ENCODE data around the gene GCN1.

The GCN1 gene

DNA sequence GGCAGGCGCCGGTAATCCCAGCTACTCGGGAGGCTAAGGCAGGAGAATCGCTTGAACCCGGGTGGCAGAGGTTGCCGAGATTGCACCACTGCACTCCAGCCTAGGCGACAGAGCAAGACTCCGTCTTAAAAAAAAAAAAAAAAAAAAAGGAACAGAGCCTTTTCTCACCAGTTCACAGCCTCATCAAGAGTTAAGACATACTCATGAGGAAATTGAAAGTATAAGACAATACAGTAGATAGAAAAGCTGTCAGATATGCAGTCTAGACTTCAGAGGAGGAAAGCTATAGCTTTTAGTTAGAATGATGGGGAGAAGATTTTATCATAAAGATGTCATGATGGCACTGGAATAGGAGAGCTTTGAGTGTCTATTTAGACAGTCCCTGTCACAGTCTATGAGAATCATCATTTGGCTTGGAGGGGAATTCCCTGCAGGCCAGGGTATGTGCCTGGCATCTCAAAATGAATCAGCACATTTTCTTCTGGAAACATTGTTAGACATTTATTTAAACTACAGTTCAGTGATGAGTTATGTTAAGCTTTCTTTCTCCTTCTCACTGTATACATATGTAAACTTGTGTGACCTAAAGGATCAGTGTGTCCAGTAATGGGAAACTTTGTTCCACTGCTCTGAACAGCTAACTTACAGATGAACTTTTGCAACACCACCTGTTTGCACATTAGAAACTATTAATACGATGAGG is 75.1 kb downstream of the GCN1 start:
- TF ChIP-seq, protein P1, sequence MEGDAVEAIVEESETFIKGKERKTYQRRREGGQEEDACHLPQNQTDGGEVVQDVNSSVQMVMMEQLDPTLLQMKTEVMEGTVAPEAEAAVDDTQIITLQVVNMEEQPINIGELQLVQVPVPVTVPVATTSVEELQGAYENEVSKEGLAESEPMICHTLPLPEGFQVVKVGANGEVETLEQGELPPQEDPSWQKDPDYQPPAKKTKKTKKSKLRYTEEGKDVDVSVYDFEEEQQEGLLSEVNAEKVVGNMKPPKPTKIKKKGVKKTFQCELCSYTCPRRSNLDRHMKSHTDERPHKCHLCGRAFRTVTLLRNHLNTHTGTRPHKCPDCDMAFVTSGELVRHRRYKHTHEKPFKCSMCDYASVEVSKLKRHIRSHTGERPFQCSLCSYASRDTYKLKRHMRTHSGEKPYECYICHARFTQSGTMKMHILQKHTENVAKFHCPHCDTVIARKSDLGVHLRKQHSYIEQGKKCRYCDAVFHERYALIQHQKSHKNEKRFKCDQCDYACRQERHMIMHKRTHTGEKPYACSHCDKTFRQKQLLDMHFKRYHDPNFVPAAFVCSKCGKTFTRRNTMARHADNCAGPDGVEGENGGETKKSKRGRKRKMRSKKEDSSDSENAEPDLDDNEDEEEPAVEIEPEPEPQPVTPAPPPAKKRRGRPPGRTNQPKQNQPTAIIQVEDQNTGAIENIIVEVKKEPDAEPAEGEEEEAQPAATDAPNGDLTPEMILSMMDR (IDR thresholded peaks at IDR 0.05; ENCODE audit: borderline replicate concordance, insufficient read depth, low read depth, low read length): no peak
- no peak overlapping the region for H3K4me3 ChIP-seq (ENCODE audit: low read depth, low read length)

DNA sequence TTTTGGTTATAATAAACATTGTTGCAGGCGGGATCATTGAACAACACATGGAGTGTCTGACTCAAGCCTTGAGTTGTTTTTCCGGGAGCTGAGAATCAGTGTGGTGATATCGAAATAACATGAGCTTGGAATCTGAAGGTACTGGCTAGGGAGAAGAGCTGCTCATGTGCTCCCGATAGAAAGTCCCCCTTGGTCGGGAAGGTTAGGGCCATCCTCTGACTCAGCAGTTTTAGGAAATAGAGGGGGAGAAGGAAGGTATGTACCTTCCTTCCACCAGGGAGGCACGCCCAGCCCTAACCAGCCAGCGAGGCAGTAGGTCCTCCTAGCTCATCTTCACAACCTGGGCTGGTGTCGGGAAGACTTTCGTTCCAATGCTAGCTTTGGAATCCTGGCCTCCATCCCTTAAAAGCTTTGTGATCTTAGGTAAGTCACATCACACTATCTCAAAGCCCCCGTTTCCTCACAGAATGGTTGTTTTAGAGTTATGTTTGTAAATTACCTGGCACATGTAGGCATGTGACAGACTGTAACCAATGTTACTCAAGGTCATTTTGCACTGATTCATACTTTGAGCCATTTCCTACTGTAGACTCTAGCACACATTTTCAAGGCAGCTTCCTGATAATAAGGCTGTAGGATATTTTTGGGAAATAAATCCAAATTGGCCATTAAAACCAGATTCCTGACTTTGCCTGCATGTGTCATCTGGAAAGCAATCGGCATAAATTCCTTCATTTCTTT is 76.0 kb downstream of the GCN1 start:
- peak overlapping the region; percentile 38 for H3K4me3 ChIP-seq (ENCODE audit: low read depth, low read length)
- TF ChIP-seq, protein P1 (IDR thresholded peaks at IDR 0.05; ENCODE audit: borderline replicate concordance, insufficient read depth, low read depth, low read length): no peak

DNA sequence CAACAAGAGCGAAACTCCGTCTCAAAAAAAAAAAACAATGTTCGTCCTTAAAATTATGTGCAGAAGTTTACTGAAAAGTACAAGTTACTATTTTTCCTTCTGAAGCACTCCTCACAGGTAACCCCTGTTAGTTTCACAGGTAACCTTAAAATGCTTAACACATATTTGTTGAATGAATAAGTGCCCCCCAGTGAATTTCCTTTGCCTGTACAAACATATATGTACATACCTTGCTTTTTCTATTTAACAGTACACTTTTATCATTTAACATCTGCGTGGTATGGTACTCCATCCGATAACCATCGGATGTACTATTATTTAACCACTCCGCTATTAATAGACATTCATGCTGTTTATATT is 76.6 kb downstream of the GCN1 start:
- TF ChIP-seq, protein P1 (IDR thresholded peaks at IDR 0.05; ENCODE audit: borderline replicate concordance, insufficient read depth, low read depth, low read length): no peak
- H3K4me3 ChIP-seq (ENCODE audit: low read depth, low read length): peak overlapping the region; percentile 96

DNA sequence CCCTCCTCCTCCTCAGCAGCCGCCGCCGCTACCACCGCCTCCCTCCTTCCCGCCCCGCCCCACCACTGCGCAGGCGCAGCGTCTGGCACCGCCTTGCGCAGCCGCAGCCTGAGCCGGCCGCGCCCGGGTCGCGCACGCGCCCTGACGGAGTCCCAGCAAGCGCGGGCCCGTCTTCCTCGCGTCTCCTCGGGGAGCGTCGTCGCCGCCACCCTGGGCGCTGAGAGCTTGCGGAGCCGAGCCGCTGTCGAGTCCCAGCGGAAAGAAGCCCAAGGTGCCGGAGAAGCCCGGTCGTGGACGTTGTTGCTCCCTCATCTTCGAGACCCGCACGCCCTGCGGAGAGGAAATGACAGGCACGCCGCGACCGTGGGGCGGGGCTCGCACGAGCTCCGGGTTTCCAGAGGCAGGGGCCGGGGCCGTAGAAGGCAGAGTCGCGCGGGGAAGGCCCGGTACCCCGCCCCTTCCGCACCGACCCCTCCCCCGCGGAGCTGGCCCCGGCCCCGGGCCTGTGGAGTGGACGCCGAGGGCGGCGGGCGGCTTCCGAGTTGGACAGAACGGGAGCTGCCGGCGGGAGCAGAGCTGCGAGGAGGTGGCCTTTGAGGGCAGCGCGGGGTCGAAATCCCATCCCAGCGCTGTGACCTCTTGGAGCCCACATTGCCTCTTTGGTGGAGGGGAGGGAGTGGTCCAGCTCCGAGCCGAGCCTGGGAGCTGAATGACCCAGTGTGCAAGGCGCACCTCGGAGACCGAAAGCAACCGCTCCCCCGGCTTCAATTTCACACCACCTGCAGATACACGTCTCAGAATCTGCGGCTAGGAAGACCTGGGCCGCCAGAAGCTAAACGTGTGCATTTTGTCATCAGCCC is 77.5 kb downstream of the GCN1 start:
- TF ChIP-seq, protein P1 (IDR thresholded peaks at IDR 0.05; ENCODE audit: borderline replicate concordance, insufficient read depth, low read depth, low read length): no peak
- H3K4me3 ChIP-seq (ENCODE audit: low read depth, low read length): peak overlapping the region; percentile 96

DNA sequence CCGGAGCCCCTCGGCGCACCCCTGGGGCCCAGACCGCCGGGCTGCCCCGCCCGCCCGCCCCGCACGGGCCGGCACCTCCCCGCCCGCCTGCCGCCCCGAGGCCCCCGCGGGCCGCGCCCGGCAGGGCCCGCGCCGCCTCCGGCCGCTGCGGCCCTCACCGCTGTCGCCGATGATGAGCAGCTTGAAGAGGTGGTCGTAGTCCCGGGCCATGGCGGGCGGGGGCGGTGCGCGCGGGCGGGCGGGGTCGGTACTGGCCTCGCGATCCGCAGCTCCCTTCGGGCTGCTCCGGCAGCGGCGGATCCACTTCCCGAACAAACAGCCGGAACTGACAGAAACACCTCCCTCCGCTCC is 78.1 kb downstream of the GCN1 start, which contains the start of gene RAB35:
TSS of gene RAB35 (minus strand) at position 313 of the 351 bp plus-strand sequence. CDS start at position 210, 103 bp downstream.
- peak within 1 kb of the TSS; percentile 96 for H3K4me3 ChIP-seq (ENCODE audit: low read depth, low read length)
- TF ChIP-seq, protein P1 (IDR thresholded peaks at IDR 0.05; ENCODE audit: borderline replicate concordance, insufficient read depth, low read depth, low read length): no peak

DNA sequence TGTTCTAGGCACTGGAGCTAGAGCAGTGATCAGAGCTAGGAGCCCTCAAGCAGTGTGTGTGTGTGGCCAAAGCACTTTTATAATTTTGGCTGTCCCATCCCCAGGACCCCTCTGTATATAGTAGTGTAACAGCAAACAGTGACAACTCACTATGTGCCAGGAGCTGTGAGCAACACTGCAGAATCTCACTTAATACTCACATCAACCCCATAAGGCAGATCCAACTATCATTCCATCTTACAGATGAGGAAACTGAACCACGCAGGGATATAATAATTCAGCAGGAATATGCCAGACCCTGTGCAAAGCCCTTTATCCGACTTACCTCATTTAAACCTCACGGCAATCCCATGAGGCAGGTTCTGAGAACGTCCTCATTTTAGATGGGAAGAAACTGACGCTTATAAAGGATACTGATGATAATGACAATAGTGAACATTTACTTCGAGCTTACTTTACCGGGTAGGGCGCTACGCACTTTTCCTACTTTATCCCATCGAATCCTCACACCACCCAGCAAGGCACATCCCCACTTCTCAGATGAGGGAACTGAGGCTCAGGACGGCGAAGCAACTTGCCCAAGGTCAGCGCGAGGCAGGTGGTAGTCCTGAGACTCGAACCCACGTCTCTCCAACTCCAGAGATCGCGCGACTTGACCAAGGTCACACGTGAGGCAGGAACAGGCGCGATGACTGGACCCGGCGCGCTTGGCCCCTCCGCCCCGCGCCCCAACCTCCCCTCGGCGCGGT is 78.6 kb downstream of the GCN1 start:
- TF ChIP-seq, protein P1 (IDR thresholded peaks at IDR 0.05; ENCODE audit: borderline replicate concordance, insufficient read depth, low read depth, low read length): no peak

More for the DNA sequence above, 78.6 kb downstream of the GCN1 start:
- H3K4me3 ChIP-seq (ENCODE audit: low read depth, low read length): peak overlapping the region; percentile 96
